ENCODE results near the gene HHAT. TPM values are rescaled to one million over a fixed set of nuclear protein-coding genes. Genes with fewer than 3 reads are reported as not detected.
A peak's percentile ranks its signal among the peaks of the same experiment; 100 is the strongest.

HHAT gene
- total RNA-seq, 1 donor from 2014 or later = 11.8 TPM

DNA sequence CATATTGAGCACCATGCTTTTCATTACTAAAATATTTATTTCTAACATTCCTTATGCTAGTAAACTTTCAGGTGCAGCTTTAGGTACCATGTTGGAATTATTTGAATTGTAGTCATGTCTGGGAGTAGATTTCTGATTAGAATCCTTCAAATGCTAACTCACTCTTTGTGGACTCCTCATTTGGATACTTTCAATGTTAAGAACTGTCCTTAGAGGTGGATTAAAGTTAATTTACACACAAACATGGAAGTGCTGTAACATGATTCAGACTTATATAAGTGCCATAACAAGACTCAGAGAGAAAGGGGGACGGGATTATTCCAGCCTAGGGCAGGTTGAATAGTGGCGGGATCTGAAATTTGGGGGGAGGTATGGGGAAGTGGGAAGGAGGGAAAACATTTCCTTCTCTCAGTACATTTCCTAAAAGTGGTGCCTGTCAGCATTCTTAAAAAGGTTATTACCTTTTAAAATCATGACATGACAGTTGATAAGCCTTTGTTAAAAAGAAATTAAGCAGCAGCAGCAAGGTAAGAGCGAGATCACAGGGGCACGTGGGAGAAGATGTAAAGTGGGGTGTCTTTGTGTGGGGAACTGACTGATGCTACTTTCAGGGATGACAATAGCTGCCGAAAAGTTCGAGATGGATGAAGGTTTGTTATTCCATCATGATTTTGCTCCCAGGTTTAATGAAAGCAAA is 44.4 kb downstream of the HHAT start:
- H3K27me3 ChIP-seq = no peaks in the 10 kb centered on the region
- intact Hi-C loops (cut with DNase I) = no loop called here
- no peak for DNase-seq (ENCODE audit: extremely low spot score in 2 of 2)
- peaks cover 10% of the 10 kb centered on the region for H3K4me1 ChIP-seq
- H3K27ac ChIP-seq = peak overlapping the region; percentile 52
- TF ChIP-seq POLR2A (IDR thresholded peaks at IDR 0.05) (no peak), POLR2AphosphoS5 (IDR thresholded peaks at IDR 0.05; ENCODE audit: insufficient read depth in 1 of 2, low read depth in 1 of 2) (no peak)
- TF ChIP-seq, protein P1, sequence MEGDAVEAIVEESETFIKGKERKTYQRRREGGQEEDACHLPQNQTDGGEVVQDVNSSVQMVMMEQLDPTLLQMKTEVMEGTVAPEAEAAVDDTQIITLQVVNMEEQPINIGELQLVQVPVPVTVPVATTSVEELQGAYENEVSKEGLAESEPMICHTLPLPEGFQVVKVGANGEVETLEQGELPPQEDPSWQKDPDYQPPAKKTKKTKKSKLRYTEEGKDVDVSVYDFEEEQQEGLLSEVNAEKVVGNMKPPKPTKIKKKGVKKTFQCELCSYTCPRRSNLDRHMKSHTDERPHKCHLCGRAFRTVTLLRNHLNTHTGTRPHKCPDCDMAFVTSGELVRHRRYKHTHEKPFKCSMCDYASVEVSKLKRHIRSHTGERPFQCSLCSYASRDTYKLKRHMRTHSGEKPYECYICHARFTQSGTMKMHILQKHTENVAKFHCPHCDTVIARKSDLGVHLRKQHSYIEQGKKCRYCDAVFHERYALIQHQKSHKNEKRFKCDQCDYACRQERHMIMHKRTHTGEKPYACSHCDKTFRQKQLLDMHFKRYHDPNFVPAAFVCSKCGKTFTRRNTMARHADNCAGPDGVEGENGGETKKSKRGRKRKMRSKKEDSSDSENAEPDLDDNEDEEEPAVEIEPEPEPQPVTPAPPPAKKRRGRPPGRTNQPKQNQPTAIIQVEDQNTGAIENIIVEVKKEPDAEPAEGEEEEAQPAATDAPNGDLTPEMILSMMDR (IDR thresholded peaks at IDR 0.05) = no peak
- no peaks in the 10 kb centered on the region for H3K9me3 ChIP-seq
- no peaks in the 10 kb centered on the region for H3K36me3 ChIP-seq
- no peak overlapping the region for H3K4me3 ChIP-seq

DNA sequence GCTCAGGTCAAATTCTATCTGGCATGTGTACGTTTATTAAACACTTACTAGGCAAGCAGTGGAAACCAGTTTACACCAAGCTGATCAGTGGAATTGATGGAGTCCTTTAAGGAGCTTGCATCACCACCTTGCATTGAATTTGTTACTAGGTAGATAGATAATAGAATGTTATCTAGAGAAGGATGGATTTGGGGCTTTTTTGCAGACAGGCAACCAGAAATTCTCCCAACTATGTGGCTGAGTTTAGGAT is 44.9 kb downstream of the HHAT start:
- Histone ChIP-seq H3K4me1 (peaks cover 10% of the 10 kb centered on the region), H3K4me3 (no peak overlapping the region), H3K27me3 (no peaks in the 10 kb centered on the region), H3K9me3 (no peaks in the 10 kb centered on the region), H3K27ac (peak overlapping the region; percentile 52), H3K36me3 (no peaks in the 10 kb centered on the region)
- intact Hi-C loops (cut with DNase I) = no loop called here
- no peak for TF ChIP-seq POLR2AphosphoS5 (IDR thresholded peaks at IDR 0.05; ENCODE audit: insufficient read depth in 1 of 2, low read depth in 1 of 2)
- no peak for TF ChIP-seq POLR2A (IDR thresholded peaks at IDR 0.05)
- DNase-seq (ENCODE audit: extremely low spot score in 2 of 2) = no peak

DNA sequence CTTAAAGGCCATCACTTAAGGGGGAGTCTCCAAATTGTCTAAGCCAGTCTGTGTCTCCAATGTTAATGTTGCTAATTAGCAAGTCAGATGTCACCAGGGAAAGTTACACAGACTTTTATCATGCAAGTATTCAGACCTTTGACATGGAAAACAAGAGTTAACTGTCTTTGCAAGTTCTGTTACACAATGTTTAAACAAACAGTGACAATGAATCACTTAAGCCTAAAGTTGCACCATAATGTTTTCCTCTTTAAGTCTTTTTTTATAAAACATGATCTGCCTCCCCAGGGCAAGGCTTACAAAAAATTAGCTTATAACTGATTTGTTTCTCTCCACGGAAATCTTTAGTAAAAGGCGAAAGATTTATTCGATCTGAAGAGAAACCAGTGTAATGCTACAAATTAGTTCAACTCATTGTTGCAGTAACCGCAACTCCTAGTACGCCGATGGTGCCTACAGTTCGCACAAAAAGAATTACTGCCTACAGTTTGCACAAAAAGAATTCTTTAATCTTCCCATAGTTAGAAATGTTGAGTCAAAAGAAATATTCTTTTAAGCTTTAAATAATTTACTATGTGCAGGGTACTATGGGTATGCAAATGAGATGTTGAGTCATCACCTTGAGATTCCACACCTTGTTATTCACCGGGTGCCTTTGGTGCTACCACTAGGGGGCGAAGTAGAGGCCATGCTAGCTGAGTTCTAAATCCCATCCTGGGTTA is 45.3 kb downstream of the HHAT start:
- peak overlapping the region; percentile 52 for H3K27ac ChIP-seq

DNA sequence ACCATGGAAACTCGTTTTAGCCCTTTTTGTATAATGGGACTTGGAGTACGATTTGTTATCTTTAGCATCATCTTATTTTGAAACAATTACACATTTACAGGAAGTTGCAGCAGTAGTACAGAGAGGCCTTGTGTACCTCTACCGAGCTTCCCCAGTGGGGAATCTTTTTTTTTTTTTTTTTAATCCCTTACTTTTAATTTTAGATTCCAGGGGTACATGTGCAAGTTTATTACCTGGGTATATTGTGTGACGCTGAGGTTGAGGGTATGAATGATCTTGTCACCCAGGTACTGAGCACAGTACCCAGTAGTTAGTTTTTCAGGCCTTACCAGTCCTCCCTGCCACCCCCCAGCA is 45.9 kb downstream of the HHAT start:
- Histone ChIP-seq H3K27me3 (no peaks in the 10 kb centered on the region), H3K9me3 (no peaks in the 10 kb centered on the region), H3K36me3 (no peaks in the 10 kb centered on the region), H3K4me1 (peaks cover 10% of the 10 kb centered on the region), H3K4me3 (no peak overlapping the region), H3K27ac (no peak overlapping the region)
- intact Hi-C loops (cut with DNase I) = no loop called here
- DNase-seq (ENCODE audit: extremely low spot score in 2 of 2) = no peak
- TF ChIP-seq POLR2AphosphoS5 (IDR thresholded peaks at IDR 0.05; ENCODE audit: insufficient read depth in 1 of 2, low read depth in 1 of 2) (no peak), POLR2A (IDR thresholded peaks at IDR 0.05) (no peak)
- TF ChIP-seq, protein P1 (IDR thresholded peaks at IDR 0.05) = no peak

More for the DNA sequence above, 45.3 kb downstream of the HHAT start:
- TF ChIP-seq POLR2AphosphoS5 (IDR thresholded peaks at IDR 0.05; ENCODE audit: insufficient read depth in 1 of 2, low read depth in 1 of 2) (no peak), POLR2A (IDR thresholded peaks at IDR 0.05) (no peak)
- TF ChIP-seq, protein P1 (IDR thresholded peaks at IDR 0.05) = peak in 1 of 3 experiments; percentile 50
- Histone ChIP-seq H3K36me3 (no peaks in the 10 kb centered on the region), H3K27me3 (no peaks in the 10 kb centered on the region), H3K4me3 (no peak overlapping the region), H3K4me1 (peaks cover 10% of the 10 kb centered on the region), H3K9me3 (no peaks in the 10 kb centered on the region)
- DNase-seq (ENCODE audit: extremely low spot score in 2 of 2) = no peak
- intact Hi-C loops (cut with DNase I) = no loop called here

DNA sequence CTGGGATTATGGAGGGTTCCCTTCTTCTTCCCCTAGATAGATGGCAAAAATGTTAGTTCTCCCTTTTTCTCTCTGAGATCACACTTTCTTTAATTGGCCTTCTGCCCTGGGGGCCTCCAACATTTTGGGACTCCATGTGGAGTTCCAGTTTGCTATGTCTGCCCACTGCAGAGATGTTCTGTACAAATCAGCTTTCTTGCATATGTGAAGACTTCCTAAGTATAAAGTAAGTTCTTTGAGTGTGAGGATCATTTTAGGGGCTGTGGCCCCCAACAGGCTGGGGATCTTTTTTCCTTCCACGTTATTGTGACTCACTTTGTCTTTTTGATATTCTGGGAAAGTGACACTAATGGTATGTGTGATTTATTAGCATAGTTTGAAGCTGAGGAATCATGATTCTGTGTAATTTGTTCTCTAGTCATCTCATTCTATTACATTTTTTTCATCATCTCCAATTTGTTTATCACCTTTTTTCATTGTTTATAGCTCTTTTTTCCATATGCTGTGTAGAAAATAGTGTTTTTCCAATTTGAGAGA is 48.2 kb downstream of the HHAT start:
- Histone ChIP-seq H3K27me3 (no peaks in the 10 kb centered on the region), H3K9me3 (no peaks in the 10 kb centered on the region), H3K36me3 (no peaks in the 10 kb centered on the region), H3K4me3 (no peak overlapping the region), H3K4me1 (peaks cover 10% of the 10 kb centered on the region), H3K27ac (no peak overlapping the region)
- DNase-seq (ENCODE audit: extremely low spot score in 2 of 2) = no peak
- TF ChIP-seq, protein P1 (IDR thresholded peaks at IDR 0.05) = no peak
- TF ChIP-seq POLR2AphosphoS5 (IDR thresholded peaks at IDR 0.05; ENCODE audit: insufficient read depth in 1 of 2, low read depth in 1 of 2) (no peak), POLR2A (IDR thresholded peaks at IDR 0.05) (no peak)
- intact Hi-C loops (cut with DNase I) = no loop called here

Measured in vagina (tissue), 2 donors.